Endodermal cell (in vitro differentiated cells): ENCODE measurements around the gene LMBR1. TPM values are rescaled to one million over a fixed set of nuclear protein-coding genes. Genes with fewer than 3 reads are reported as not detected.
"Not testable (repeated sequence)": the region's sequence is repeated elsewhere in the genome, so short reads cannot be mapped to it uniquely, and the experiment has no call there.

Experiments
- DNase-seq: peaks from one replicate; pipeline ENCODE4 v3.0.0-alpha.2; 2017
- H3K27ac ChIP-seq: 2 replicates; pipeline ENCODE4 v1.5.1; 2013; ENCODE audit warnings: mild to moderate bottlenecking, low read depth, low read length, moderate library complexity
- H3K27me3 ChIP-seq: 2 replicates; pipeline ENCODE4 v1.6.1; 2013; ENCODE audit warnings: mild to moderate bottlenecking, low read length, moderate library complexity; ENCODE audit not compliant: insufficient read depth, control insufficient read depth, poor library complexity, severe bottlenecking
- H3K36me3 ChIP-seq: 2 replicates; pipeline ENCODE4 v1.7.0; 2013; ENCODE audit warnings: mild to moderate bottlenecking, low read length, moderate library complexity; ENCODE audit not compliant: control insufficient read depth, insufficient read depth
- H3K4me1 ChIP-seq: one replicate; pipeline ENCODE4 v1.7.0; 2013; ENCODE audit warnings: low read length; ENCODE audit not compliant: control insufficient read depth, insufficient read depth
- H3K4me3 ChIP-seq: 2 replicates; pipeline ENCODE4 v1.5.1; 2013; ENCODE audit warnings: mild to moderate bottlenecking, low read length, moderate library complexity
- H3K9ac ChIP-seq: 2 replicates; pipeline ENCODE4 v1.6.1; 2013; ENCODE audit warnings: mild to moderate bottlenecking, low read length, moderate library complexity; ENCODE audit not compliant: poor library complexity, severe bottlenecking; ENCODE audit errors: extremely low read depth
- H3K9me3 ChIP-seq: 2 replicates; pipeline ENCODE4 v1.6.1; 2013; ENCODE audit warnings: mild to moderate bottlenecking, low read length, moderate library complexity; ENCODE audit not compliant: control insufficient read depth
- H3K27ac Mint-ChIP-seq: 2 replicates; pipeline ENCODE4 v1.8.0; 2020; ENCODE audit warnings: mixed read lengths
- H3K27me3 Mint-ChIP-seq: 2 replicates; pipeline ENCODE4 v1.8.0; 2021; ENCODE audit warnings: mild to moderate bottlenecking, mixed read lengths; ENCODE audit not compliant: insufficient read depth
- H3K36me3 Mint-ChIP-seq: 2 replicates; pipeline ENCODE4 v1.8.0; 2020; ENCODE audit warnings: low read depth, mixed read lengths
- H3K4me1 Mint-ChIP-seq: 2 replicates; pipeline ENCODE4 v1.8.0; 2020; ENCODE audit warnings: mixed read lengths
- H3K4me3 Mint-ChIP-seq: 2 replicates; pipeline ENCODE4 v1.8.0; 2020; ENCODE audit warnings: mild to moderate bottlenecking, moderate library complexity, mixed read lengths
- H3K9me3 Mint-ChIP-seq: 2 replicates; pipeline ENCODE4 v1.8.0; 2020; ENCODE audit warnings: mild to moderate bottlenecking, mixed read lengths
- WGBS, 2 experiments: methylation state at CpG; one replicate each; pipeline versions ENCODE4 v1.1.5 to v1.1.7; 2013; ENCODE audit warnings: missing lambda C conversion rate in 2 of 2, mixed read lengths in 1 of 2; ENCODE audit not compliant: insufficient coverage in 1 of 2, insufficient read length in 1 of 2; 5-methylcytosine and 5-hydroxymethylcytosine counted together
- total RNA-seq, 2 donors: library from RNA; stranded (reverse); fragmentation: NEBNext Ultra II Directional in 1 of 2; extraction: Animal tissue kit (Norgen Biotek cat#: 25700) in 1 of 2; gene quantifications; 2 replicates in 1 of 2; 3 replicates in 1 of 2; pipeline ENCODE4 v1.2.1, GENCODE V29; 2021
- TF ChIP-seq, protein P1 (sequence below): fragments of 200-600 bp; sonication (generic); conservative IDR thresholded peaks from 2 replicates; pipeline ENCODE4 v1.5.0; 2021; ENCODE audit warnings: antibody characterized with exemption, mild to moderate bottlenecking

LMBR1 gene
- total RNA-seq, 2 donors from 2014 or later = 80.9 to 88.3 TPM

GRCh38 chr7:156702399-156702798 lies 190.6 kb downstream of the LMBR1 start:
- Histone ChIP-seq H3K36me3 (peaks cover 14% of the 10 kb centered on the region), H3K27ac (no peak overlapping the region), H3K9me3 (peaks cover 39% of the 10 kb centered on the region), H3K27me3 (no peaks in the 10 kb centered on the region), H3K9ac (no peak overlapping the region), H3K4me1 (no peaks in the 10 kb centered on the region), H3K4me3 (no peak overlapping the region)
- Mint-ChIP-seq H3K27ac (no peak overlapping the region), H3K4me3 (no peak overlapping the region), H3K9me3 (peaks cover 40% of the 10 kb centered on the region), H3K36me3 (peaks cover 57% of the 10 kb centered on the region), H3K4me1 (no peaks in the 10 kb centered on the region), H3K27me3 (no peaks in the 10 kb centered on the region)
- no peak for DNase-seq
- TF ChIP-seq, protein P1, sequence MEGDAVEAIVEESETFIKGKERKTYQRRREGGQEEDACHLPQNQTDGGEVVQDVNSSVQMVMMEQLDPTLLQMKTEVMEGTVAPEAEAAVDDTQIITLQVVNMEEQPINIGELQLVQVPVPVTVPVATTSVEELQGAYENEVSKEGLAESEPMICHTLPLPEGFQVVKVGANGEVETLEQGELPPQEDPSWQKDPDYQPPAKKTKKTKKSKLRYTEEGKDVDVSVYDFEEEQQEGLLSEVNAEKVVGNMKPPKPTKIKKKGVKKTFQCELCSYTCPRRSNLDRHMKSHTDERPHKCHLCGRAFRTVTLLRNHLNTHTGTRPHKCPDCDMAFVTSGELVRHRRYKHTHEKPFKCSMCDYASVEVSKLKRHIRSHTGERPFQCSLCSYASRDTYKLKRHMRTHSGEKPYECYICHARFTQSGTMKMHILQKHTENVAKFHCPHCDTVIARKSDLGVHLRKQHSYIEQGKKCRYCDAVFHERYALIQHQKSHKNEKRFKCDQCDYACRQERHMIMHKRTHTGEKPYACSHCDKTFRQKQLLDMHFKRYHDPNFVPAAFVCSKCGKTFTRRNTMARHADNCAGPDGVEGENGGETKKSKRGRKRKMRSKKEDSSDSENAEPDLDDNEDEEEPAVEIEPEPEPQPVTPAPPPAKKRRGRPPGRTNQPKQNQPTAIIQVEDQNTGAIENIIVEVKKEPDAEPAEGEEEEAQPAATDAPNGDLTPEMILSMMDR = no peak

DNA sequence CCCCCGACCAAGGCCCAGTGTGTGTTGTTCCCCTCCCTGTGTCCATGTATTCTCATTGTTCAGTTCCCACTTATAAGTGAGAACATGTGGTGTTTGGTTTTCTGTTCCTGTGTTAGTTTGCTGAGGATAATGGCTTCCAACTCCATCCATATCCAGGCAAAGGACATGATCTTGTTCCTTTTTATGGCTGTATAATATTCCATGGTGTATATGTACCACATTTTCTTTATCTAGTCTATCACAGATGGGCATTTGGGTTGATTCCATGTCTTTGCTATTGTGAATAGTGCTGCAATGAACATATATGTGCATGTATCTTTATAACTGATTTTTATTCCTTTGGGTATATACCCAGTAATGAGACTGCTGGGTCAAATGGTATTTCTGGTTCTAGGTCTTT lies 191.2 kb downstream of the LMBR1 start:
- H3K9me3 ChIP-seq = peaks cover 45% of the 10 kb centered on the region
- not testable (repeated sequence) for DNase-seq, H3K27me3 Mint-ChIP-seq, H3K27ac ChIP-seq, H3K4me3 Mint-ChIP-seq, H3K4me3 ChIP-seq, H3K27ac Mint-ChIP-seq, H3K27me3 ChIP-seq, H3K4me1 Mint-ChIP-seq, H3K9ac ChIP-seq, H3K4me1 ChIP-seq
- WGBS, 2 experiments = 60 to 82% methylated on average over 1 of the region's 1 CpG
- Mint-ChIP-seq H3K9me3 (peaks cover 46% of the 10 kb centered on the region), H3K36me3 (peaks cover 60% of the 10 kb centered on the region)
- H3K36me3 ChIP-seq = peaks cover 14% of the 10 kb centered on the region

DNA sequence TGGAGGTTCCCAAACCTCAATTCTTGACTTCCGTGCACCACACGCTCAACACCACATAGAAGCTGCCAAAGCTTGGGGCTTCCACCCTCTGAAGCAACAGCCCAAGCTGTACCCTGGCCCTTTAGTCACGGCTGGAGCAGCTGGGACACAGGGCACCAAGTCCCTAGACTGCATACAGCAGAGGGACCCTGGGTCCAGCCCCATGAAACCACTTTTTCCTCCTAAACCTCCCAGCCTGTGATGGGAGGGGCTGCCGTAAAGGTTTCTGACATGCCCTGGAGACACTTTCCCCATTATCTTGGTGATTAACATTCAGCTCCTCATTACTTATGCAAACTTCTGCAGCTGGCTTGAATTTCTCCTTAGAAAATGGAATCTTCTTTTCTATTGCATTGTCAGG lies 194.5 kb downstream of the LMBR1 start:
- 97 to 100% methylated on average over 3 to 4 of the region's 4 CpGs for WGBS, 2 experiments
- not testable (repeated sequence) for H3K27ac Mint-ChIP-seq, H3K4me3 ChIP-seq, DNase-seq, H3K27me3 ChIP-seq, H3K27me3 Mint-ChIP-seq, H3K9ac ChIP-seq, H3K4me1 Mint-ChIP-seq, H3K4me1 ChIP-seq, H3K4me3 Mint-ChIP-seq, H3K27ac ChIP-seq
- Histone ChIP-seq H3K36me3 (peaks cover 23% of the 10 kb centered on the region), H3K9me3 (peaks cover 64% of the 10 kb centered on the region)
- H3K9me3 Mint-ChIP-seq = peaks cover 66% of the 10 kb centered on the region
- H3K36me3 Mint-ChIP-seq = peaks cover 79% of the 10 kb centered on the region

- not testable (repeated sequence) for H3K4me3 ChIP-seq, H3K27ac Mint-ChIP-seq, H3K4me1 Mint-ChIP-seq, H3K9ac ChIP-seq, H3K27ac ChIP-seq, H3K4me3 Mint-ChIP-seq, H3K27me3 Mint-ChIP-seq, H3K27me3 ChIP-seq, H3K4me1 ChIP-seq, DNase-seq
- H3K36me3 Mint-ChIP-seq = peaks cover 70% of the 10 kb centered on the region
- TF ChIP-seq, protein P1 = peak; percentile 14
- Histone ChIP-seq H3K9me3 (peaks cover 65% of the 10 kb centered on the region), H3K36me3 (peaks cover 21% of the 10 kb centered on the region)
- 89 to 98% methylated on average over 7 to 9 of the region's 9 CpGs for WGBS, 2 experiments
- H3K9me3 Mint-ChIP-seq = peaks cover 64% of the 10 kb centered on the region
These were observed 195.7 kb downstream of the LMBR1 start for GRCh38 chr7:156697283-156697682.
